Endothelial cell of umbilical vein (primary cell): ENCODE data around the gene RRP1. TPM values are rescaled to one million over a fixed set of nuclear protein-coding genes. Genes with fewer than 3 reads are reported as not detected.

Experiments
- BruUV-seq: library from RNA; stranded (reverse); fragments of 400-500 nt; replicated peaks from 2 replicates; lab custom pipeline; 2021; lab: Mats Ljungman, UMichigan
- CTCF ChIA-PET: fragments of 300-600, 350-600 bp; sonication (Branson Sonifier 250); formaldehyde crosslinking; loops from one replicate; lab custom pipeline; 2021; ENCODE audit warnings: antibody characterized with exemption, inconsistent platforms; lab: Charles Lee
- POLR2A ChIA-PET: fragments of 300-600, 350-600 bp; sonication (Branson Sonifier 250); formaldehyde crosslinking; loops from one replicate; lab custom pipeline; 2021; ENCODE audit warnings: antibody characterized with exemption, inconsistent platforms; lab: Charles Lee
- DNase-seq: peaks from one replicate; pipeline ENCODE4 v3.0.0-alpha.2; 2011; ENCODE audit warnings: low read depth, low spot score
- FAIRE-seq: peaks from 2 replicates; lab custom pipeline; 2011; peaks lifted over from hg19 to GRCh38; lab: Jason Lieb, UNC
- H2AFZ ChIP-seq: 2 replicates; pipeline ENCODE4 v1.6.0; 2012; ENCODE audit warnings: low read depth, low read length, control low read depth, inconsistent platforms
- H3K27ac ChIP-seq: 2 replicates; pipeline ENCODE4 v1.5.1; 2011; ENCODE audit warnings: low read depth, mild to moderate bottlenecking, control low read depth, low read length, moderate library complexity; ENCODE audit not compliant: insufficient read depth
- H3K27me3 ChIP-seq, 2 experiments: 2 replicates each; pipeline versions ENCODE4 v1.6.0 to v1.6.1; 2011; ENCODE audit warnings: low read length in 2 of 2, mixed read lengths in 1 of 2; ENCODE audit not compliant: control insufficient read depth in 2 of 2, insufficient read depth in 2 of 2
- H3K36me3 ChIP-seq, 2 experiments: 2 replicates in 1 of 2; 3 replicates in 1 of 2; pipeline ENCODE4 v1.5.1; 2011; ENCODE audit warnings: low read length in 2 of 2, mild to moderate bottlenecking in 1 of 2, moderate library complexity in 1 of 2; ENCODE audit not compliant: control insufficient read depth in 2 of 2, insufficient read depth in 2 of 2; ENCODE audit errors: extremely low read depth in 1 of 2
- H3K4me1 ChIP-seq: 3 replicates; pipeline ENCODE4 v1.5.1; 2011; ENCODE audit warnings: mild to moderate bottlenecking, low read length; ENCODE audit not compliant: control insufficient read depth, insufficient read depth; ENCODE audit errors: extremely low read depth
- H3K4me2 ChIP-seq: 2 replicates; pipeline ENCODE4 v1.6.1; 2011; ENCODE audit warnings: low read length, control low read depth, mixed read lengths; ENCODE audit not compliant: insufficient read depth
- H3K4me3 ChIP-seq, 3 experiments: fragments of 200-600 bp in 1 of 3; sonication (generic), shearing (Covaris generic) in 1 of 3; replicated peaks in 1 of 3; 2 replicates each; pipeline ENCODE4 v1.5.1; 2011 to 2016; ENCODE audit warnings: control low read depth in 3 of 3, low read length in 3 of 3, mild to moderate bottlenecking in 2 of 3, inconsistent platforms in 1 of 3, low read depth in 1 of 3, moderate library complexity in 1 of 3; ENCODE audit not compliant: insufficient read depth in 1 of 3
- H3K79me2 ChIP-seq: 2 replicates; pipeline ENCODE4 v1.6.0; 2012; ENCODE audit warnings: low read length, inconsistent platforms; ENCODE audit not compliant: control insufficient read depth, insufficient read depth
- H3K9ac ChIP-seq: replicated peaks from 2 replicates; pipeline ENCODE3; 2011; ENCODE audit warnings: low read length, control low read depth; ENCODE audit not compliant: insufficient read depth; ENCODE audit errors: extremely low read depth
- H3K9me1 ChIP-seq: replicated peaks from 3 replicates; pipeline ENCODE4 v1.6.0; 2011; ENCODE audit warnings: mild to moderate bottlenecking, low read length; ENCODE audit not compliant: control insufficient read depth, insufficient read depth; ENCODE audit errors: extremely low read depth
- H3K9me3 ChIP-seq: replicated peaks from 2 replicates; pipeline ENCODE4 v1.5.1; 2012; ENCODE audit warnings: low read length, inconsistent platforms; ENCODE audit not compliant: control insufficient read depth, insufficient read depth
- H4K20me1 ChIP-seq: replicated peaks from 2 replicates; pipeline ENCODE3; 2011; ENCODE audit warnings: mild to moderate bottlenecking, low read length; ENCODE audit not compliant: control insufficient read depth, insufficient read depth; ENCODE audit errors: extremely low read depth
- FOS ChIP-seq: IDR thresholded peaks from 2 replicates; pipeline ENCODE4 v1.6.1; 2011; ENCODE audit warnings: mild to moderate bottlenecking, low read length, moderate library complexity, borderline replicate concordance; ENCODE audit not compliant: insufficient read depth
- JUN ChIP-seq: IDR thresholded peaks from 2 replicates; pipeline ENCODE4 v1.6.1; 2011; ENCODE audit warnings: borderline replicate concordance, low read depth; ENCODE audit not compliant: insufficient read length, insufficient read depth
- dilution Hi-C: fragments of 300-500 bp; cut with MboI; formaldehyde crosslinking; loops from one replicate; pipeline ENCODE4 v1.15.0; 2019; ENCODE audit warnings: low sequenced_read_pairs; ENCODE audit not compliant: extremely low pct_ligation_motif_present
- intact Hi-C: fragments of 100-400 bp; cut with micrococcal nuclease; formaldehyde crosslinking; loops from one replicate; pipeline ENCODE4 v1.10.0; 2022
- polyA plus RNA-seq, 4 experiments: library from polyadenylated mRNA; depleted of rRNA in 3 of 4; stranded (reverse) in 3 of 4; unstranded in 1 of 4; fragments of >200 nt; gene quantifications; 2 replicates each; pipeline versions ENCODE4 v1.2.1 to v1.2.3, GENCODE V29; 2011 to 2012; ENCODE audit warnings: missing spikeins in 1 of 4
- total RNA-seq: library from RNA; stranded (reverse); gene quantifications from 2 replicates; pipeline ENCODE4 v1.2.3, GENCODE V29; 2021

The RRP1 gene
- total and polyA plus RNA-seq, 2 donors (not counting 3 experiments of a cell fraction or from before 2014, with no cell fraction given): 15.2 to 36.3 TPM

DNA sequence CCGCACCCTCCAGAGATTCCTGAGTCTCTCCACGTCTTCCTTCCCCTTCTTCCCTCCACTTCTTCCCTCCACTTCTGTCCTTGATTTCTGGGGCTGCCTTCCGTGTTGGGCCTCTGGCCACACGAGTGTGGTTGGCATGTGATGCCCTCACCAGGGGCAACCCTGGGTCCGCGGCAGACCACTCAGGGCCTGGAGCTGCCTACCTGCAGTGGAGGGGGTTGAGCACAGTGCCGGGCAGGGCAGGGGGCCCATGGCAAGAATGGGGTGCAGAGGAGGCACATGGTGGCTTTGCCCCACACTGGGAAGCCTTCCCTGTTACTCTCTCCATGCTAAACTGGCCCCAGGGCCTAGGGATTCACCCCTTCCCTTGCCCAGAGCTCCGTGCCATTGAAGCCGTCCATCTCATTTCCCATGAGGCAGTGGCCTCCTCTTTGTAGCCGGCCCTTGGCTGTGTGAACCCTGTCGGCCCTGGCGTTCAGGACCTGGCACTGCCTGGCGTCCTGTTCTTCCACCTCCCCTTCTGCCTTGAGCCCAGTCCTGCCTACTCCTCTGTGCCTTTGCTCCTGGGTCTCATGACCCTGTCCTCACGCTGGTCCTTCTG lies 13.4 kb downstream of the RRP1 start:
- FAIRE-seq (no peak), DNase-seq (no peak)
- H3K27ac ChIP-seq: no peak overlapping the region
- H3K4me2 ChIP-seq: no peak overlapping the region
- no peak for TF ChIP-seq FOS
- peaks cover 2 to 48% of the 10 kb centered on the region in 2 experiments for H3K36me3 ChIP-seq
- H3K9me3 ChIP-seq: no peaks in the 10 kb centered on the region
- intact Hi-C loops (no loop called here), dilution Hi-C loops (no loop called here)
- no peak overlapping the region for H3K4me3 ChIP-seq
- no peaks in the 10 kb centered on the region for H3K27me3 ChIP-seq
- POLR2A ChIA-PET: no interaction called here
- CTCF ChIA-PET: no interaction called here
- no peaks in the 10 kb centered on the region for H3K4me1 ChIP-seq
- no peaks in the 10 kb centered on the region for H3K9me1 ChIP-seq
- no TSS peak for BruUV-seq
- no peak overlapping the region for H2AFZ ChIP-seq
- no peaks in the 10 kb centered on the region for H4K20me1 ChIP-seq
- no peaks in the 10 kb centered on the region for H3K79me2 ChIP-seq
- no peak overlapping the region for H3K9ac ChIP-seq

GRCh38 chr21:43803558-43804300 lies 14.4 kb downstream of the RRP1 start:
- H3K79me2 ChIP-seq: no peaks in the 10 kb centered on the region
- no peak for TF ChIP-seq JUN
- dilution Hi-C loops: no loop called here
- H3K9me1 ChIP-seq: no peaks in the 10 kb centered on the region
- BruUV-seq: no TSS peak
- H4K20me1 ChIP-seq: no peaks in the 10 kb centered on the region
- H3K9me3 ChIP-seq: no peaks in the 10 kb centered on the region
- ChIA-PET POLR2A (no interaction called here), CTCF (no interaction called here)
- FAIRE-seq (no peak), DNase-seq (no peak)
- H3K27ac ChIP-seq: no peak overlapping the region
- no peaks in the 10 kb centered on the region for H3K27me3 ChIP-seq
- no peaks in the 10 kb centered on the region for H3K4me1 ChIP-seq
- peaks cover 0 to 41% of the 10 kb centered on the region in 2 experiments for H3K36me3 ChIP-seq
- H3K4me3 ChIP-seq: no peak overlapping the region
- H3K9ac ChIP-seq: no peak overlapping the region
- no peak overlapping the region for H3K4me2 ChIP-seq
- intact Hi-C loops: no loop called here
- no peak overlapping the region for H2AFZ ChIP-seq
